ELR (cell line): ENCODE measurements around the gene MAML3.

Experiments
- DNase-seq: peaks from one replicate; pipeline ENCODE4 v3.0.0-alpha.2; 2015; ENCODE audit warnings: low read depth

The MAML3 gene

DNA sequence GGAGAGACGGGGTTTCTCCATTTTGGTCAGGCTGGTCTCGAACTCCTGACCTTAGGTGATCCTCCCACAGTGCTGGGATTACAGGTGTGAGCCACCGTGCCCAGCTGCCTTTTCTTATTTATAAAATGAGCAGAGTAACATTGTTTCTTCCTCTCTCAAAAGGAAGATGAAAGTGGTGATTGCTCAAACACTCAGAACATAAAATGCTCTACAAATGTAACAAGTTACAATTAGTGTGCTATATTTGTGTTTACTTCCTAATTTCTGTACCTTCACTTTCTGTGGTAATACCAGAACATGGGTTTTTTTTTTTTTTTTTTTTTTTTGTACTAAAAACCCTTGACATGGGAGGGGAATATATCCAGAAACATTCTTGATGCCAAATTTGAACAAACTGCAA, 290.5 kb downstream of the MAML3 start:
- no peak for DNase-seq

DNA sequence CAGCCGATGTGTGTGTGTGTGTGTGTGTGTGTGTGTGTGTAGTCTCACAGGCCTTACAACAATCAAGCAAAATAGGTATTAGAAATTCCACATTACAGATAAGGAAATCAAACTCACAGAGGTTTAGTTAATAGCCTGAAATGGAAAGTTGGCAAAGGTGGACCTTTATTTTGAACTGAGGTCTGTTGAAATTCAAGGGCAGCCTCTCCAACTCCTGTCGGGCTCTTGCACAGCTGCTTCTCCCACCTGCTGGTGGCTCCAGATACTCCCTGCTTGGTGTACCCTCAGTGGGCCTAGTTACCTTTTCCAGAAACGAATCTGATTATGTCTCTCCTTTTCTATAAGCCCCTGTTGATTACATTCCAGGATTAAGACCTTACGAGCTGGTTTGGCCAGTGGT, 292.5 kb downstream of the MAML3 start:
- no peak for DNase-seq

DNA sequence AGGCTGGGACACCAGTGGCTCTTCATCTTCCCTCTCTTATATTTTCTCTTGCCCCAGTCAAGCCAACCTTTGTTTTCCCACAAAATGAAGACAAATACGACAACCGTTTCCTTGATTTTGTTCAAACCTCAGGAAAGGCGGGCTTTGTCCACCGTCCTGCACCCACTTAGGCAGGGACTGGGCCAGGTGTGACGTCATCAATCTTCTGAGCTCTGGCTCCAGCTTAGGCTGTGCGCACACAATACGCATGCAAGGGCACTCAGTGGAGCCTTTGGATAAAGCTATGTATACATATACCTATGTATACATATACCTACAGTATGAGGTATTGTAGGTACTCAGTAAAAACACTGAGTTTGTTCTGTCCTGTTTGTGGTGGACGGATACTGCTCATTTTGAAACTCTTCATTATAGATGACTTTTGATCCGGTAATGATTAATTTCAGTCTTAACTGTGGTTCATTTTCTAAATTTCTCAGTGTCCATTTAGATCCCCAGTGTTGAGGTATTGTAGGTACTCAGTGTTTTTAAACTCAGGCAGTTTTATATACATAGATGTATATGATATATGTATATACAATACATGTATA, 293.5 kb downstream of the MAML3 start:
- no peak for DNase-seq

DNA sequence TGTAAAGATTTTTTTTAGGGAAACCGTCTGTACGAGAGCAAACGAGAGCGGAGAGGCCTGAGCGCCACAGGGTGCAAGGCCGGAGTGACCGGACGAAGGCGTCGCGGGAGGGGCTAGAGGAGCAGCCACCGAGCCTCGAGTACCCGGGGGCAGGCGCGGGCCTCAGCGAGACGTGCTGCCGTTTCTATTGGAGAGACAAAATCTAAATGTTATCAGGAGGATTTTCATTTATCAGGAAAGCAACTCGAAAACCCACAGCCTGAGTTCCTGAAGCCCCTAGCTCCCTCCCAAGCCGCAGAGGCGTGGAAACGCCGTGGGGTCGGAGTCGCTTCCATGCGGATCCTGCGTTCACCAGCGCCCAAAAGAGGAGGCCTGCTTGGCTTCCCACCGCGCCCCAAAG, 294.1 kb downstream of the MAML3 start:
- DNase-seq = no peak

DNA sequence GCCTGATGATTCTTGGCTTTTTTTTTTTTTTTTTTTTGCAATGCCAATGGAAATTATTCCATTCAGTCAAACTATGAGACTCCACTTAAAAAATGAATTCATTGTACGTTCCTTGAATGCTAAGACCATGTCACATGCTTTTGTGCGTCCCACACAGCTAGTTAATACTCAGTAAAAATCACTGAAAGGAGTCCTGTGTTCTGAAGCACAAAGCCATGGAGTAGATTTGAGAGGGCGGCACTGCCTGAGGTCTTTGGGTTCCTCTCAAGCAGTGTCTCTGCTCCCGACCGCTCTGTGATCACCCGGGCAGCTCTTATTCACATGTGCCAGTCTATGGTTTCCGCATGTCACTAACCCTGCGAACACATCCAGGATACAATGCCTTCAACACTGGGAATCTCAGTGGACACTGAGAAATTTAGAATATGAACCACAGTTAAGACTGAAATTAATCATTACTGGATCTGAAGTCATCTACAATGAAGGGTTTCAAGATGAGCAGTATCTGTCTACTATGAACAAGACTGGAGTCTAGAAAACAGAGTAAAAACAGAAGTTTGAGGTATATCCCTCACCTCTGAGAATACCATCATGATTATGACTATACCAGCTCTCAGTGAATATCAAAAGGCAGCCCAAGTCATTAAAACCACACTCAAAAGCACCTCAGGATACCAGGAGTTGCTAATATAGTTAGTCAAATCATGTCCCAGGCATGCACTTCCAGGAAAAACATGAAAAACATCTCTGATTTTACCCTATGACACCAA, 295.4 kb downstream of the MAML3 start:
- DNase-seq = no peak

DNA sequence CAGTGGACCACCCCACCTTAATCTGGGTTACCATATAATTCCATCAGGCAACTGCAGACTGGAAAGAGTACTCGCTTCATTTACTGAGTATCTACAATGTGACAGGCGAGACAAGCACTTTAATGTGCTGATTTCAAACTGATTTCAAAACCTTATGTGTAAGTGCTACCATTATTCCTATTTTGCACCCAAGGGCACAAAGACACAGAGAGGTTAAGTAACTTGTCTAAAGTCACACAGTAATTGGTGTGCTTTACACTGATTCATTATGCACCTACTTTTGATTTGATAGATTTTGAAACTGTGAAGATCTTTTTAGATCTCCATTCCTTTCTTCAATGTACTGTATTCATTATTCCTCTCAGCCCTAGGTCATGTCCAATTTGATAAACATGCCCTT, 296.0 kb downstream of the MAML3 start:
- no peak for DNase-seq

DNA sequence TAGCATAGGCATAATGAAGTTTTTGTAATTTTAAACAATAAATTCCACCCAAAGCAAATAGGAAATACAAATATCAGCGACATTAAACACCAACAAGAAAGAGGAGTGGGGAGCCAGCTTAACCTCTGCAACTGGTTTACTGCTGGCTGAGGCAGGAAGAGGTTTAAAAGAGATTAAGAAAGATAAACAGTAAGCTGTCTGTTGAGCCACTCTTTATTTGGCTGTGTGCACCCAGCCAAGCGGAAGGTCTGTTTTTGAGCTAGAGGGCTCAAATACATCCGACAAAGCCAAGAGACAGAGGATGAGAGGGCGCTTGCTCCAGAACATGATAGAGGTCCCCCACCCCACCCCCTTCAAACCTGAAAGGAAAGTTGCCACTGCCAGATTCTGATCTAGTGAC, 297.0 kb downstream of the MAML3 start:
- no peak for DNase-seq

DNA sequence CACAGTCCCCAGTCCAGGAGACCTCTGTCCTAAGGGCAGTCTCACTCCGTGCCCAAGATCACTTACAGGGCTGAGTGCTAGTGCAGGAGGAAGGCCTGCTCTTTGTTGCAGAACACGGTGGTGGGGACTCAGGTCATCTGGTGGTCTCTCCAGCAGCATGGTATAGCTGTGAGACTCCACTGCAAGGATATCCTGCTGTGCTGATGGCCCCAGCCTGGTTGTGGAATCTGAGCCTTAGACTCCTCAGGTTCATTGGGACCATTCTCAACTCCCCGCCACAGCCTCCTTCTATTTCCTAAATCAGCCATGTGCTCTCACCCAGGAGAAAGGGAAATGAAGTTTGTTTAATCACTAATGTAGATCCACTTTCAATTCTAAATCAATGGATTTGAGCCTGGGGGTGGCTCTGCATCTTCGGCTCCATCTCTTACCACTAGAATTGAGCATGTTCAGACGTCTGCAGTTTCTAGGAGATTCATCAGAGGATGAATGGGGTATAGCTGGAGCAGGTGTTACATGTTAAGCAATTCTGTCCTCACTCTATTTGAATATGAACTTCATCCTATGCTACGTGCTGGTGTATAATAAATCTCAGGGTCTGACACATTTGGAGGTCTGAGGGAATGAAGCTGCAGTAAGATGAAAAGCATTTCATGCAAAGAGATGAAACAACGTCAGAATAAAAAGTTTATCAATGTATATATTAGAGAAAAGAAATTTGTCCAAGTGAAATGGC, 299.1 kb downstream of the MAML3 start:
- DNase-seq = no peak

DNA sequence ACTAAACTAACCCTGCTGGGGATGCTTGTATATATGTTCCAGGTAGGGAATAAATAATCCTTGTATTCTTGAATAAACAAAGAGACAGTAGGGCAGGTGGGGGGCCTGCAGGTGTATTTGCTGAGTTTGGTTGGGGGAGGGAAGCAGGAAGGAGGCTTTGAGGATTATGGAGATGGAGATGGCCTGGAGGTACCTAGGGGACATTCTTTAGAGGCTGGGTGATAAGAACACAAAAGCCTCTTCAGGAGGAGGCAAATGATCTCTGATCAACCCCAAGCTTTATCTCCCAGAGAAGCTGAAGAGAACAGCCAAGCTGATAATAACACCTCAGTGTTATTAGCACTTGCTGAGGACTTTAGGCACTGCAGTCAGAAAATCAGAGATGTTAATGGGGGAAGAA, 300.7 kb downstream of the MAML3 start:
- DNase-seq = no peak

GRCh38 chr4:139852612-139853269, 301.2 kb downstream of the MAML3 start:
- no peak for DNase-seq

- no peak for DNase-seq
Measured at GRCh38 chr4:139851639-139852038, 302.3 kb downstream of the MAML3 start.

DNA sequence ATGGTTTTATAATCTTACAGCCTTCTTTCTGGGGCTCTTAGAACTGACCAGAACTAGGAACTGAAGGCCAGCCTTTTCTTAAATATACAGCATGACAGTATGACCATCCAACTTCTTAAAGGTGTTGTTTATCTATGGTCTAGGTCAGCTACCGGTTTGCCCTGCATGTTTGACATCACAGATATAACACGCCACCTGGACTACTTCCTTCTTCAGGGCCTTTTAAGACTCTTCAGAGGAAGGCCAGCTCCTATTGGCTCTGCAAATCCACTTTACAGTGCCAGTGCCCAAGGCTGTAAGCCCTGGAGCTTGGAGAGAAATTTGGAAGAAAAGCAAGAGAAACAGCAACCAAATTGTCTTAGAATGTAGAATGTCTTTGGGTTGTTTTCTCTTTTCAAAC, 302.9 kb downstream of the MAML3 start:
- no peak for DNase-seq

DNA sequence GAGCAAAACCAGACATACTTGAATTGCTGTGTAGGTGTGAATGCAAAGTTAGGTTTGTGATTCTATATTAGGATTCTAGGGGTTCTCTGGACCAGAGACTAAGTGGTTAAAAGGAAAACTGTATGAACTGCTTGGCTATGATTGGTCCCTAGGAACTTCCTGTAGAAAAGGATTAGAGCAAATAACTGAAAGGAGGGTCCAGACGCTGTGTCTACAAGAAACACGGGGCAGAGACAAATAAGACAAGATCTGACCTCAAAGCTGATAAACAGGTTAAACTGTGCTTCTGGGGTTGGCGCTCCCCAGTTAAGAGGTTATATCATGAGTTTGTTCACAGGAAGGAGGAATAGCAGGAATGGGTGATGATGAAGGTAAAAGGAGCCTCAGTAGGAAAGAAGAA, 304.8 kb downstream of the MAML3 start:
- DNase-seq = no peak

DNA sequence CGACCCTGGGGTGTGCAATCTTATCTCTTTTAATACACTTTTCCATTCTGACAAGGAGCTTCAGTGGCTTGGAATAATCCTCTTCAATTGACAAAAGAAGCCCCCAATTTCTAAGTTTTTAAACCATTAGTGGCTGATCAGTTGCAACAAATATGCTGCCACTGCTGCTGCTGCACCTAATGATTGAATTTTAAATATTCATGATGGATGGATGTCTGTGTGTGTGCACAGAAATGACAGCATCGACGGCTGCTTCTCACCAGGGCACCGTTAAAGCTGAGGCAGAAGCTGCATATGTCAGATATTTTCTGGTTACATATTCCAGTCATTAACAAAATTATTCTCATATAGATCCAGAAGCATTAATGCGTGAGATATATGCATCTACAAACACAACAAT, 306.0 kb downstream of the MAML3 start:
- DNase-seq = no peak

- DNase-seq = no peak
Measured at GRCh38 chr4:139847602-139848001, 306.4 kb downstream of the MAML3 start.

GRCh38 chr4:139846766-139847165, 307.2 kb downstream of the MAML3 start:
- DNase-seq = no peak

DNA sequence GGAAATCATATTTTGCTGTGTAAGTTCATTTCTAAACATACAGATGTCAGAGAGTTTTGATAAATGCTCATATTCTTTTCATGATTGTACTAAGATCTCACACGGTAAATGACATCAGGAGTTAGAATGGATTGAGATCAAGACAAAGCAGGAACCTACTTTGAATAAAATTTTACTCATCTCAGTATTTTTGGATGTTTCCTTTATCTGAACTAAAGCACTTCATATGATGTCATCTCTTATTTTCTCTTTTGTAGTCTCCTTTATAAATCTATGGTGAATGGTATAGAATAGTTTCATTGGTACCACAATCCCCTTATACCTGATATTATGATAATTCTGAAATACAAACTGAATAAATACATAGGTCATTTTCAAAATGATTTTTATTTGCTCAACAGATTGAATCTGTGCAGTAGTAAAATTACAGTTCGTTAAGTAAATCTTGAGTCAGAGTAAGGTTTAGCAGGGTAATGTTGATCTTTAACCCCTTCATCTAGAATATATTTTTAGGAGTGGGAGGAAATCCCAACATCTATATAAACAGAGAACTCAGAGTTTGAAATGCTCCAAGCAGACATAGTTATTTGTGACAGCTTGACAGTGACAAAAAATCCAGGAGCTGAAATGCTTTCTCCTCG, 308.4 kb downstream of the MAML3 start:
- no peak for DNase-seq

DNA sequence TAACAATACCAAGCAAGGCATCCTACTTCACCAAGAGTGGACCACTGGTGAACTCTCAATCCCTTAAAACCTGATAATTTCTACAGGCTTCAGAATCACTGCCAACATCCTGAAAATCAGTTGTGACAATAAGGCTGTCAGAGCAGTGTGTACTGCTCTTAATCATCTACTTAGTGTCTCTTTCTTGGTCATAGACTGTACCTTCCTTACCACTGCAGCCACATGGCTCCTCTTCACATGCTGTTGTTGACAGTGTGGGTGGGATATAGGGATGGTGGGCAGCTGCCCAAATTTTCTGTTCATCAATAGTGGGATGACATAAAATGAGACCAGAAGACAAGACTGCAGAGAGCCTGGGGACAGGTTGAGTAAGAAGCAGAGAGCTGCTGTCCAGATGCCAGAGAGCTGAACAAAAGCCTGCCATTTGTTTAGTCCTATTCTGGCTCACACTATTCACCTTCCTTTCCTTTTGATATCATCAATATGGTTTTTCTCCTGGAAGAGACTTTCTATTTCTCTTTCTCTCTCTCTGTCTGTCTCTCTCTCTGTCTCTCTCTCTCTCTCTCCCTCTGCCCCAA, 309.4 kb downstream of the MAML3 start:
- DNase-seq = no peak

GRCh38 chr4:139844057-139844456, 309.9 kb downstream of the MAML3 start:
- no peak for DNase-seq

- no peak for DNase-seq
Measured at GRCh38 chr4:139843641-139844040, 310.3 kb downstream of the MAML3 start.

- no peak for DNase-seq
Measured at GRCh38 chr4:139841464-139842195, 312.4 kb downstream of the MAML3 start.
